Mucosa of descending colon (tissue), 3 donors: ENCODE measurements around the gene LAMP5. TPM values are rescaled to one million over a fixed set of nuclear protein-coding genes. Genes with fewer than 3 reads are reported as not detected.

Experiments
- ATAC-seq: fragments of 200-7000 bp; cut with Tn5 transposase; one replicate; pipeline ENCODE4 v1.9.1; 2020; ENCODE audit warnings: mild to moderate bottlenecking, moderate library complexity
- DNase-seq, 3 donors: peaks; one replicate each; pipeline ENCODE4 v3.0.0-alpha.2; 2020
- H3K36me3 ChIP-seq: fragments of 200-600 bp; one replicate; pipeline ENCODE4 v1.8.0; 2021; ENCODE audit warnings: low read depth, mild to moderate bottlenecking
- H3K4me1 ChIP-seq: fragments of 200-600 bp; one replicate; pipeline ENCODE4 v1.8.0; 2021; ENCODE audit warnings: low read depth, mild to moderate bottlenecking
- H3K4me3 ChIP-seq: fragments of 200-600 bp; one replicate; pipeline ENCODE4 v1.8.0; 2021; ENCODE audit warnings: mild to moderate bottlenecking
- H3K9me3 ChIP-seq: fragments of 200-600 bp; one replicate; pipeline ENCODE4 v1.8.0; 2021; ENCODE audit warnings: mild to moderate bottlenecking
- CTCF ChIP-seq: fragments of 200-600 bp; IDR thresholded peaks from one replicate; pipeline ENCODE4 v1.8.0; 2022; ENCODE audit warnings: antibody characterized with exemption, mild to moderate bottlenecking
- intact Hi-C, 2 donors: fragments of 100-400 bp; cut with DNase I in 1 of 2; cut with micrococcal nuclease in 1 of 2; formaldehyde crosslinking; loops; one replicate each; pipeline versions ENCODE4 v1.11.0 to v1.11.1; 2022; cut with DNase I, micrococcal nuclease
- total RNA-seq, 3 donors: library from RNA; stranded (reverse); fragmentation: NEBNext Ultra II Directional in 2 of 3; extraction: Animal tissue kit (Norgen Biotek cat#: 25700) in 2 of 3; gene quantifications; one replicate each; pipeline versions ENCODE4 v1.2.1 to v1.2.4, GENCODE V29; 2021 to 2023
- donor health status: DM: no; HTN: no; CAD: no; lungs with moderate emphysema.
- donor health status: DM: no; HTN: no; CAD: no.
- donor health status: DM: no; HTN: yes; CAD: no.

Gene LAMP5
- total RNA-seq, 3 donors from 2014 or later: 0.31 to 0.51 TPM; not detected in 1

- H3K36me3 ChIP-seq: no peaks in the 10 kb centered on the region
- TF ChIP-seq CTCF: no peak
- no peak for ATAC-seq
- H3K4me1 ChIP-seq: no peaks in the 10 kb centered on the region
- intact Hi-C loops: no loop called here
- DNase-seq: no peak
- no peak overlapping the region for H3K4me3 ChIP-seq
- H3K9me3 ChIP-seq: no peaks in the 10 kb centered on the region
Measured at GRCh38 chr20:9574776-9575175, 60.4 kb downstream of the LAMP5 start.

GRCh38 chr20:9575836-9576235 is 61.4 kb downstream of the LAMP5 start:
- DNase-seq (no peak), ATAC-seq (no peak)
- Histone ChIP-seq H3K9me3 (no peaks in the 10 kb centered on the region), H3K36me3 (no peaks in the 10 kb centered on the region), H3K4me3 (no peak overlapping the region), H3K4me1 (no peaks in the 10 kb centered on the region)
- TF ChIP-seq CTCF: no peak
- intact Hi-C loops: no loop called here

GRCh38 chr20:9576695-9577094 is 62.3 kb downstream of the LAMP5 start:
- ATAC-seq: no peak
- no peak for DNase-seq
- H3K9me3 ChIP-seq: no peaks in the 10 kb centered on the region
- H3K4me3 ChIP-seq: no peak overlapping the region
- no peak for TF ChIP-seq CTCF
- no peaks in the 10 kb centered on the region for H3K4me1 ChIP-seq
- H3K36me3 ChIP-seq: no peaks in the 10 kb centered on the region
- intact Hi-C loops: no loop called here

GRCh38 chr20:9577397-9577796 is 63.0 kb downstream of the LAMP5 start:
- intact Hi-C loops: no loop called here
- Histone ChIP-seq H3K36me3 (no peaks in the 10 kb centered on the region), H3K9me3 (no peaks in the 10 kb centered on the region), H3K4me3 (no peak overlapping the region), H3K4me1 (no peaks in the 10 kb centered on the region)
- no peak for TF ChIP-seq CTCF
- ATAC-seq: no peak
- DNase-seq: no peak

GRCh38 chr20:9578594-9578993 is 64.2 kb downstream of the LAMP5 start:
- intact Hi-C loops: no loop called here
- TF ChIP-seq CTCF: no peak
- Histone ChIP-seq H3K4me1 (no peaks in the 10 kb centered on the region), H3K4me3 (no peak overlapping the region), H3K9me3 (no peaks in the 10 kb centered on the region), H3K36me3 (no peaks in the 10 kb centered on the region)
- DNase-seq: no peak
- ATAC-seq: no peak
